GM19452 (cell line): ENCODE results near the gene DUSP14.

Experiments
- ATAC-seq: cut with Tn5 transposase; IDR thresholded peaks from one replicate; pipeline ENCODE4 v1.9.1; 2021; ENCODE audit not compliant: unreplicated experiment

The DUSP14 gene

DNA sequence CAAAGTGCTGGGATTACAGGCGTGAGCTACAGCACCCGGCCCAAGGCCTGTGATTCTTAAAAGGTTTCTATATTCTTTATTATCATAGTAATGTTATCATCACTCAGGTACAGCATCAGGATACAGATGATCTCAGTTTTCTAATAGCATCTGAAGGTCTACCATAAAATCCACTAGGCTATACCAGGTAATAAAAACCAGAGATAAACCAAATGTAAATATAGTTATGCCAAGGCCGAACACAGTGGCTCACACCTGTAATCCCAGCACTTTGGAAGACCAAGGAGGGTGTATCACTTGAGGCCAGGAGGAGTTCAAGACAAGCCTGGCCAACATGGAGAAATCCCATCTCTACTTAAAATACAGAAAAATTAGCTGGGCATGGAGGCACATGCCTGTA, 65.7 kb downstream of the DUSP14 start:
- ATAC-seq: no peak

DNA sequence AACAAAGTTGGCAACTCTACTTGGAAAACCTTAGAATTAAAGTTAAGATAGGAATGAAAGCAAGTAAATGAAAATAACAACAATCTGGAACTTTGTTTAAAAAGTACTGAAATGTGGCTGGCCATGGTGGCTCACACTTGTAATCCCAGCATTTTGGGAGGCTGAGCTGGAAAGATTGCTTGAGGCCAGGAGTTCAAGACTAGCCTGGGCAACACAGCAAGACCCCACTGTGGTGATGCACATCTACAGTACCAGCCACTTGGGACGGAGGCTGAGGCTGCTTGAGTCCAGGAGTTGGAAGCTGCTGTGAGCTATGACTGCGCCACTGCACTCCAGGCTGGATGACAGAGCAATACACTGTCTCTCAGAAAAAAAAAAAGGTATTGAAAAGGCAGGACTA, 67.8 kb downstream of the DUSP14 start:
- ATAC-seq: no peak

DNA sequence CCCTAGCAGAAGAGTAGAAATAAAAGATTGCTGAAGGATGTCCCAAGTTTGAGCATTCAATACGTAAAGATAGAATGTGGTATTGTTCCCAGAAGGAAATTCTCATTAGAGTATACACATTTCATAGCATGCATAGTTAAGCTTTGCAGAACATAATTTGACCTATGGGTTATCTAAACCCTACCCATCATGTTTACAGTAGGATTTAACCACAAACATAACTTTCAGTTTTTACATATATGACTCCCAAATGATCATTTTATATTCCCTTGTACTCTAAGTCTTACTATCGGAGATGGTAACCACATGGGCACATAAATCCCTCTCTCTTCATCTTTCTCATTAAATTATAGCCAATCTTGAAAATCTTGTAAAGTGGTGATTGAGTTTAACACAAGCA, 68.6 kb downstream of the DUSP14 start:
- no peak for ATAC-seq

DNA sequence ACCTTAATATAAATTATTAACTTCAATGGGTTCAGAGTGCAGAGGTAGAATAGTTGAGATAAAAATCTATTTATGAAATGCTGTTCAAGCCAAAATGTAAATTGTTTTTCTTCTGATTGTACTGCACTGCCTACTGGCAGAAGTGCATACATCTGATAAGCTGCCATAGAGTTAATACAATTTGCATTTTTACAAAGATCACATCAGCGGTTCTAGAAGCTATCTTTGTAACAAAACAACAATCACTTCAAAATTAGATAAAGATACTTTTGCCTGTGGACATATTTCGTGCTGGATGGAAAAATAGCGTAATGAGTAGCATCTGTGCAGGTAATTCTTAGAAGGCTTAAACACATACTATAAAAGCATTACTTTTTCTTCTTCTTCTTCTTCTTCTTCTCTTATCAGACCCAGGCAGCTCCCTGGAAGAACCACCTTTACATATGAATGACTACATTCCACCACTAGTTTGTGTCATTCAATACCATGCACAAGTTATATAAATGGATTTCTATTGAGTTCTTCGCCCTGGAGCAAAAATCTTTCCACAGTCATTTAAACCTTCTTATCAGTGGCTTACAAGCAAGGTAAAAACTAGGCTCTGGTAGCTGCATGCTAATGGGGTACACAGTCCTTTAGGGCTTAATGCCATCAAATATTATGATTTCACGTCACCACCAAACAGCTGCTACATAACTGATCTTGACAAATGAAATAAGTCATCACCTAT, 72.5 kb downstream of the DUSP14 start:
- ATAC-seq: no peak
